ENCODE results near the gene PPP1R37.

The PPP1R37 gene

GRCh38 chr19:45092747-45093678 is at the start of gene PPP1R37 (continued):
- TF ChIP-seq ZNF280C (tag by site-specific recombination; IDR thresholded peaks at IDR 0.05) (no peak), KLF17 (tag by site-specific recombination; IDR thresholded peaks at IDR 0.05) (peak; percentile 86), ZNF610 (tag by site-specific recombination; IDR thresholded peaks at IDR 0.05; ENCODE audit: borderline replicate concordance) (peak; percentile 55), SP2 (tag by site-specific recombination; IDR thresholded peaks at IDR 0.05) (peak; percentile 78), MZF1 (tag by site-specific recombination; IDR thresholded peaks at IDR 0.05; ENCODE audit: borderline replicate concordance) (no peak), ZNF473 (tag by site-specific recombination; IDR thresholded peaks at IDR 0.05) (no peak), SALL2 (tag by site-specific recombination; IDR thresholded peaks at IDR 0.05; ENCODE audit: borderline replicate concordance) (no peak), ZNF169 (tag by site-specific recombination; IDR thresholded peaks at IDR 0.05) (no peak), ZNF280D (tag by site-specific recombination; IDR thresholded peaks at IDR 0.05) (no peak; the same call in 1 of the 2 replicates), ZNF214 (tag by site-specific recombination; IDR thresholded peaks at IDR 0.05; ENCODE audit: borderline replicate concordance) (no peak), BCL6B (tag by site-specific recombination; IDR thresholded peaks at IDR 0.05) (no peak), ZNF18 (tag by site-specific recombination; IDR thresholded peaks at IDR 0.05) (no peak), ZSCAN4 (tag by site-specific recombination; IDR thresholded peaks at IDR 0.05) (0 out of 2 replicates have a peak, but pooled peaks have one; percentile 9), SP3 (tag by site-specific recombination; IDR thresholded peaks at IDR 0.05) (peak; percentile 99), ZNF23 (tag by site-specific recombination; IDR thresholded peaks at IDR 0.05; ENCODE audit: borderline replicate concordance) (no peak), ZBTB11 (tag by site-specific recombination; conservative IDR thresholded peaks at IDR 0.05; ENCODE audit: low read depth) (peak; percentile 44; the same call in 1 of the 2 replicates), MEIS1 (CRISPR knock-in tag; IDR thresholded peaks at IDR 0.05; ENCODE audit: borderline replicate concordance) (no peak), ZNF747 (tag by site-specific recombination; IDR thresholded peaks at IDR 0.05) (no peak), ZXDB (tag by site-specific recombination; IDR thresholded peaks at IDR 0.05) (peak; percentile 96), ZNF10 (tag by site-specific recombination; IDR thresholded peaks at IDR 0.05) (peak; percentile 42; the same call in 1 of the 2 replicates), INSM2 (tag by site-specific recombination; IDR thresholded peaks at IDR 0.05) (peak; percentile 82; the same call in 1 of the 2 replicates)

Measured in HEK293 (cell line).